ENCODE measurements around the gene HDAC3. TPM values are rescaled to one million over a fixed set of nuclear protein-coding genes. Genes with fewer than 3 reads are reported as not detected.

HDAC3 gene
- total RNA-seq, 2 donors from 2014 or later: 73.3 to 78.9 TPM

GRCh38 chr5:141681695-141682641, 45.3 kb upstream of the HDAC3 start, which contains the start of gene ARAP3:
TSS of gene ARAP3 (minus strand) at chr5:141682230. CDS start at chr5:141680486, 1,744 bp downstream.
- peak within 1 kb of the TSS; percentile 73 for H3K27ac ChIP-seq (ENCODE audit: low read depth, low read length)

GRCh38 chr5:141681295-141681694, 44.6 kb upstream of the HDAC3 start:
- Histone ChIP-seq H3K4me3 (ENCODE audit: low read length) (peak overlapping the region; percentile 75), H3K9me3 (ENCODE audit: control insufficient read depth, low read length) (no peaks in the 10 kb centered on the region), H3K36me3 (ENCODE audit: control insufficient read depth, insufficient read depth, low read length) (peaks cover 3% of the 10 kb centered on the region), H3K27ac (ENCODE audit: low read depth, low read length) (peak overlapping the region; percentile 18), H3K9ac (ENCODE audit: extremely low read depth, low read length, poor library complexity, severe bottlenecking) (peak overlapping the region; percentile 55), H3K4me1 (ENCODE audit: control insufficient read depth, insufficient read depth, low read length) (peaks cover 12% of the 10 kb centered on the region), H3K27me3 (ENCODE audit: control insufficient read depth, insufficient read depth, low read length, poor library complexity, severe bottlenecking) (no peaks in the 10 kb centered on the region)
- Mint-ChIP-seq H3K9me3 (peaks cover 3% of the 10 kb centered on the region), H3K27me3 (ENCODE audit: insufficient read depth) (peaks cover 7% of the 10 kb centered on the region), H3K27ac (peak overlapping the region; percentile 91), H3K36me3 (ENCODE audit: low read depth) (peaks cover 22% of the 10 kb centered on the region), H3K4me3 (peak overlapping the region; percentile 59), H3K4me1 (peaks cover 16% of the 10 kb centered on the region)
- no peak for DNase-seq
- WGBS, 2 experiments (ENCODE audit: insufficient coverage in 1 of 2, insufficient read length in 1 of 2): 34 to 45% methylated on average over 2 of the region's 2 CpGs
- no peak for TF ChIP-seq CTCF (conservative IDR thresholded peaks at IDR 0.05)

More at GRCh38 chr5:141681695-141682641, 45.3 kb upstream of the HDAC3 start, which contains the start of gene ARAP3:
- Histone ChIP-seq H3K27me3 (ENCODE audit: control insufficient read depth, insufficient read depth, low read length, poor library complexity, severe bottlenecking) (no peaks in the 10 kb centered on the region), H3K9ac (ENCODE audit: extremely low read depth, low read length, poor library complexity, severe bottlenecking) (peak within 1 kb of the TSS; percentile 55), H3K36me3 (ENCODE audit: control insufficient read depth, insufficient read depth, low read length) (no peaks in the 10 kb centered on the region), H3K4me1 (ENCODE audit: control insufficient read depth, insufficient read depth, low read length) (peaks cover 12% of the 10 kb centered on the region), H3K4me3 (ENCODE audit: low read length) (peak within 1 kb of the TSS; percentile 75), H3K9me3 (ENCODE audit: control insufficient read depth, low read length) (no peaks in the 10 kb centered on the region)
- H3K9me3 Mint-ChIP-seq: peaks cover 3% of the 10 kb centered on the region
- peaks cover 7% of the 10 kb centered on the region for H3K27me3 Mint-ChIP-seq (ENCODE audit: insufficient read depth)
- H3K27ac Mint-ChIP-seq: peak within 1 kb of the TSS; percentile 91
- peaks cover 16% of the 10 kb centered on the region for H3K4me1 Mint-ChIP-seq
- no peak for TF ChIP-seq CTCF (conservative IDR thresholded peaks at IDR 0.05)
- 7 to 9% methylated on average over 22 to 77 of the region's 77 CpGs for WGBS, 2 experiments (ENCODE audit: insufficient coverage in 1 of 2, insufficient read length in 1 of 2)
- H3K4me3 Mint-ChIP-seq: peak within 1 kb of the TSS; percentile 59
- DNase-seq: peak; percentile 90
- H3K36me3 Mint-ChIP-seq (ENCODE audit: low read depth): peaks cover 22% of the 10 kb centered on the region

GRCh38 chr5:141680751-141681201, 44.1 kb upstream of the HDAC3 start:
- H3K27ac ChIP-seq (ENCODE audit: low read depth, low read length): peak overlapping the region; percentile 18
- peak overlapping the region; percentile 59 for H3K4me3 Mint-ChIP-seq

More at GRCh38 chr5:141680751-141681201, 44.1 kb upstream of the HDAC3 start:
- Histone ChIP-seq H3K36me3 (ENCODE audit: control insufficient read depth, insufficient read depth, low read length) (peaks cover 3% of the 10 kb centered on the region), H3K9ac (ENCODE audit: extremely low read depth, low read length, poor library complexity, severe bottlenecking) (peak overlapping the region; percentile 55), H3K4me3 (ENCODE audit: low read length) (peak overlapping the region; percentile 75), H3K9me3 (ENCODE audit: control insufficient read depth, low read length) (no peaks in the 10 kb centered on the region), H3K27me3 (ENCODE audit: control insufficient read depth, insufficient read depth, low read length, poor library complexity, severe bottlenecking) (no peaks in the 10 kb centered on the region), H3K4me1 (ENCODE audit: control insufficient read depth, insufficient read depth, low read length) (peaks cover 12% of the 10 kb centered on the region)
- Mint-ChIP-seq H3K9me3 (peaks cover 3% of the 10 kb centered on the region), H3K27me3 (ENCODE audit: insufficient read depth) (peaks cover 7% of the 10 kb centered on the region), H3K36me3 (ENCODE audit: low read depth) (peaks cover 22% of the 10 kb centered on the region), H3K4me1 (peaks cover 16% of the 10 kb centered on the region), H3K27ac (peak overlapping the region; percentile 91)
- 18% methylated on average over 6 of the region's 6 CpGs; no CpG with 5 or more reads in 1 of the 2 experiments for WGBS, 2 experiments (ENCODE audit: insufficient coverage in 1 of 2, insufficient read length in 1 of 2)
- TF ChIP-seq CTCF (conservative IDR thresholded peaks at IDR 0.05): no peak
- peak; percentile 93 for DNase-seq

Measured in endodermal cell (in vitro differentiated cells).